ENCODE data around the gene CACNA1D.

The CACNA1D gene

DNA sequence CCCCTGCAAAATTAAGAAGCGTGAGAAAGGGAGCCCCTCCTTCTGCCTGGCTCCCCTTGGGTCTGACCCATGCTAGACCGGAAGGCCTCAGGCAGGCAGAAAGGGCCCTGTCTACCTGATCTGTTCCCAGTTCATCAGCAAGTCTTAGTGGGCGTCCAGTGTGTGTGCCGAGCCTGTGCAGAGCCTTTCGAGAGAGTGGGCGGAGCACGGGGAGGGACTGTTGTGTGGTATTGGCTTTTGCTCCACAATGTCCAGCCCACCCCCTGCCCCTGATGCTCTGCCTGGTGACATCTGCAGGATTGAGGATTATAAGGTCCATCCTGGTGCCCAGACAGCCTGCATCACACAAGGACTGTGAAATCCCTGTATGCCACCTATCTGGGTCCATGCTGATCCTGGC, 268.9 kb downstream of the CACNA1D start:
- no peak for DNase-seq

DNA sequence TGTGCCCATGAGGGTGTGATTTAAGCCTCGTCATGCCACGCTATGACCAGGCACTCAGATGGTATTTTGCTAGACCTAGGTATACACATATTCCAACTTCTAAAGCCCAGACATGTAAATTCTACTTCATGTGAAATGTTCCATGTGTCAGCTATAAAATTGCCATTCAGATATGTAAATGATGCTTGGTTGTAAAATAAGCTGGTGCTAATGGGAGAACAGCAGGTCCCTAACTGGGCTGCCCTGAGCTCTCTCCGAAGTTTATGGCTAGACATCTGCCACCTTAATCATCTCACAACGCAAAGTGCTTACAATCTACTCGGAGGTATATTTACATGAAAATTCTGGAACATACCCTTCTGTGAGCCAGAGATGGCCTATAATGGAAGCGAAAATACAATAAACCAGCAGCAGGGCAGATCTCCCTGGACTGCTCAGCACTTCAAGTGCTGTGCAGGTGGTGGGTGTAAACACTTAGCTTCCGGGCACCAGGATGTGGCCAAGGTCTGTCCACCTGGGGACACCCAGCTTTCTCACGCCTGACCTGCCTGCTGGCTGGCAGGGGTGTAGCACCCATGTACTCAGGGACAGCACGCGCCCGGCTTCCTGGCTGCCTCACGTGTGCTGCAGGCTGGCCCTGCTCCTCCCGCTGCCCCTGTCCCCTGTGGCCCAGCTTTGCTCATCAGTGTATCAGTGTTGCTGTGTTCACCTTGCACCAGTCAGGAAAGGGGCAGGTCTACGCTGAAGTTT, 269.8 kb downstream of the CACNA1D start:
- no peak for DNase-seq

- no peak for DNase-seq
These were observed 271.3 kb downstream of the CACNA1D start for GRCh38 chr3:53765753-53766152.

DNA sequence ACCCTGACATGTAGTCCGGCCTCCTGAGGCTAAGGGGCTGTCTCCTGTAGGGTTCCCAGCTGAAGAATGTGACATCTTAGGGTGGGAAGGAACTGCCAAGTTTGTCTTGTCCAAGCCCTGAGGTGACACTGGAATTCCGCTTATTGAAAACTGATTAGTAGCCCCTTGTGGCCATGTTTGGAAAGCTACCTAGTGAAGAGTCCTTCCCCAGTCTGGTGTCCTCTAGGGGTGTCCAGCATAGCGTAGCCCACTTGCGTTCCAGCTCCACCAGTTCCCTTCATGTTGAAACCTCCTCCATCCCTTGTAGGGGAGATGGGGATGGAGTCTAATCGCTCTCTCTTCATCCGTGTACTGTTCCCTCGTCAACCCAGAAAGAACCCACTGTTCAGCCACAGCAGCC, 272.3 kb downstream of the CACNA1D start:
- DNase-seq = no peak

DNA sequence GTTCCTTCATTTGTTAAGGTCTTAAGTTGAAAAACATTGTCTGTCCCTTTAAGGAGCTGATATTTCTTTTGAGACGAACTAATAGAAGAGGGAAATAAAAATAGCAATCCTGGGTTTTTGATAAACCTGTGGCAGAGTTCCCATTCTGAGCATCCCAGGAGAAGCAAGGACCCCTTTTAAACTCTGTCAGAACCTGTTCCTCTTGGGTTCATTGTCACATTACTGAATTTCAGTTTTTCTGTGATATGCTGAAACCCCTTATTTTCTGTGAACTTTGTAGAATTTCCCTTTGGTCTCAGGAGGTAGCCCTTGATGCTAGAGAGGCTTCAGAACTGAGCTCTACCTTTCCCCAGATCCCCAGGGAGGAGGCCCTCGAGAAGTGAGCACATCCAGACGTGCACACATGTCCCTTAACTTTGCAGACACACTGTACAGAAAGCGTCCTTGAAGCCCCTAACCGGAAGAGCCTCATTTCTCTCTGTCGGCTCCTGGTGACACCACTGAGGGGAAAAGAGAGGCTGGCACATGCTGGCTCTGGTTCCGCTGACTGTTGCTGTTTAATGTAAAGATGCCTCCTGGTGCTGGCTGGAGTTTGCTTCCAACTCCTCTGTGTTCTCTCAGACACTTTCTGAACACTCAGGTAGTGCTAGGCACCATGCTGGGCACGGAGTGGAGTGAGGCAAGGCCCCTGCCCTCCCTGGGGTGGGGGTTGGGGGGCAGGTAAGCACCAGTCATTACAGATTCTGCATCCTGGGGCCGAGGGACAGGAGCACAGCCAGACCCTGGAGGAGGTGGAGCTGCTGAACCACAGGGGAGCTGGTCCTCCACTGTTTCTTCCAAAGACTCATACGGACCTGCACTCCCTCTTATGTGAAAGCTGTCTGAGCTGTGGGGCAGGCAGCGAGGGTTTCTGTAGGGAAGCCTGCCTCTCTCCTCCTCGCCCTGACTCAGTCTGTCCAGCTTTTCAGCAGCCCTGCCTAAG, 274.4 kb downstream of the CACNA1D start:
- no peak for DNase-seq

DNA sequence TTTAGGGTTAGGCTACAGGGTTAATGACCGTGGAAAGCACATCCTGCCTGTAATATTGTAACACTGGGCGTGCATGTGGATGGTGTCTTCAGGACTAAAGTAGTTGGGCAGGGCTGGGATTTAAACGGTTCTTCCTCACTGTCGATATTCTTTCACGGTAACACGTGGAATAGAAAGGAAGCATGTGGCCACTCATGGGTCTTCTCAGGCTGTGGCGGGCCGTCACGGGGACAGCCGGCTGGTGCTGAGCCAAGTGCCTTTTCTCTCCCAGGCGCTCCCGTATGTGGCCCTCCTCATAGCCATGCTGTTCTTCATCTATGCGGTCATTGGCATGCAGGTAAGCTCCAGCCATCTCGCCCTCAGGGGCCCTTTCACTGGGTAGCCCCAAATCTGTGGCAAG, 278.2 kb downstream of the CACNA1D start:
- no peak for DNase-seq

- no peak for DNase-seq
These were observed 278.6 kb downstream of the CACNA1D start for GRCh38 chr3:53773021-53773436.

DNA sequence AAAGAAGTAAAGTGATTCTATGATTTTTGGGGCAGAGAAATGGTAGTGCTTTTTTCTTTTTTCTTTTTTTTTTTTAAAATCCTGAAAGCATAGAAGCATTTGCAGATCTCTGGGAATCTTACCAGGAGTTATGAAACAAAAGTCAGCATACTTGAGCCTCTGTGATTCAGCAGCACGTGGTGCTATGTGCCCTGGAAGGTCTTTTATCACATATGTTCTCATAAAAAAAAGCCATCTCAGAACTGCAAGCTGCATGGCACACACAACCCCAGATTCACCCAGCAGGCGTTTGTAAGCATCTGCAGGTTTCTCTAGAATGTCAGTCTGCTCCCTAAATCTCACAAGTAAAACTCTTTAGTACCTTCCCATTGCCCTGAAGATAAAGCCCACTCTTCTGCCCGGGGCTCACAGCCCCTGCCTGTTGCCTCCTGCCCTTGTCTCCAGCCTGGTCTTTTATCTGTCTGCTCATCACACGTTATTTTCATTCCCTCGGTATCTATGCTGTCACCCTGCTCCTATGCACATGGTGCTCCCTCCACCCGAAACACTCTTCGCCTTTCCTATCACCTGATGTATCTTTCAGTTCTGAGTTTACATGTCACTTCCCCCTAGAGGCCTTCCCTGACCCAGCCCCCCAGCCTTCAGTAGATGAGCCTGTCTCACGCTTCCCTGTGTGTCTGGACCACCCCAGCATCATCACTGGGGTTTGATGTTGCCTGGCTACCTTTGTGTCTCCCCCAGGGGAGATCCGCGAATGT, 279.4 kb downstream of the CACNA1D start:
- DNase-seq = no peak

GRCh38 chr3:53774414-53774813, 280.0 kb downstream of the CACNA1D start:
- DNase-seq = no peak

- no peak for DNase-seq
These were observed 280.6 kb downstream of the CACNA1D start for GRCh38 chr3:53775018-53775417.

GRCh38 chr3:53775834-53776251, 281.4 kb downstream of the CACNA1D start:
- peak; percentile 24 for DNase-seq

GRCh38 chr3:53776494-53777101, 282.2 kb downstream of the CACNA1D start:
- DNase-seq = no peak

DNA sequence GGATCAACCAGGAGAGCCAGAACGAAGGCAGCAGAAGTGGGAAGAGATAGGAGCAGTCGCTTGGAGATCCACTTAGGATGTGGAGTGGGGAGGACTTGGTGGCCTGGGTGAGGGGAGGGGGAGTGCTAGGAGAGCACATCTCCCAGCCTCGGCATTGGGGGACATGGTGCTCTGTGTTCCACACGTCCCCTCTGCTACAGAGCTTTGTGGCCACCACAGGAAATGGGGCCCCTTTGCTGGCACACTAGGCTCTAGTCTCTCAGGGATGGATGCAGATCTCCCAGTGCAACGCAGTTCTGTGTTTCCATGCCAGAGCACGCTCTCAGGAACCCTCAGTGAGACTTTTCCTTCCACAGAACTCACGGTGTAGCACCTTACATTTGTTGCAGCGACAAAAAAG, 283.1 kb downstream of the CACNA1D start:
- no peak for DNase-seq

- no peak for DNase-seq
These were observed 283.7 kb downstream of the CACNA1D start for GRCh38 chr3:53778153-53778552.

GRCh38 chr3:53780171-53780570, 285.8 kb downstream of the CACNA1D start:
- DNase-seq = no peak

GRCh38 chr3:53780806-53781205, 286.4 kb downstream of the CACNA1D start:
- no peak for DNase-seq

- DNase-seq = no peak
These were observed 292.6 kb downstream of the CACNA1D start for GRCh38 chr3:53787016-53787415.

- no peak for DNase-seq
These were observed 293.6 kb downstream of the CACNA1D start for GRCh38 chr3:53788038-53788437.

- DNase-seq = no peak
These were observed 295.0 kb downstream of the CACNA1D start for GRCh38 chr3:53789459-53789858.

DNA sequence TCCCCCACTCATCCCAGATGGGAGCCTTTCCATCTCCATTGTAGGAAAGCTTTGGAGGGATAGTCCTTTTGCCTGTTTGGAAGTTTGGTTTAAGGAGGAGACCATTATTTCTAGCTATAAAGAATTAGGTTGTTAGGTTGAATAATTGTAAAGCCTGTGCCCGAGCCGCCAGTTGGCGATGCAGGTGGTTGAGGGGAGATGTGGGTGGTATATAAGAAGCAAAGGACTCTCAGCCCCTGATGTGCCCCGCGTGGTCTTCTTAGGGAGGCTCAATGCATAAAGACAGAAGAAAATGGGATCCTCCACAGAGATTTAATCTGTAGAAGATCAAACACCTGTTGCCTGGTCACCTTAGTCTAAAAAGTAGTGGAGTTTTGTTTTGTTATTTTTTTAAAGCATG, 296.1 kb downstream of the CACNA1D start:
- DNase-seq = no peak

DNA sequence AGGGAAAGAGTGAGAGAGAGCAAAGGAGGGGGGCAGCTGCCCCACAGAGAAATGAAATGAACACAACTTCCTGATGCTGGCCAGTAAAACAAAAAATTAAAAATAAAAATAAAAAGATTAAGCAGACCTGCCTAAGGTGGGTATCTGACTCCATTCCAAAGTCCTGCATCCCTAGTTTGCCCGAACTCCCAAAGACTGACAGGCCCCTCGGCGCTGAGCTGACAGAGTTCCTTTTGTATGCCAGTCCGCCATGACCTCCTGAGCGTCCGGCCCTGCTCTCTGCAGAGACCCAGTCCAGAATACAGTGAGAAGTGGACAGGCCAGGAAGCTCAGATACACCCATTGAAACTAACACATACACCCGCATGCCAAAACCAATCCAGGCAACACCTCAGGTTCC, 296.9 kb downstream of the CACNA1D start:
- DNase-seq = peak; percentile 32

- no peak for DNase-seq
These were observed 298.5 kb downstream of the CACNA1D start for GRCh38 chr3:53792866-53793265.

DNA sequence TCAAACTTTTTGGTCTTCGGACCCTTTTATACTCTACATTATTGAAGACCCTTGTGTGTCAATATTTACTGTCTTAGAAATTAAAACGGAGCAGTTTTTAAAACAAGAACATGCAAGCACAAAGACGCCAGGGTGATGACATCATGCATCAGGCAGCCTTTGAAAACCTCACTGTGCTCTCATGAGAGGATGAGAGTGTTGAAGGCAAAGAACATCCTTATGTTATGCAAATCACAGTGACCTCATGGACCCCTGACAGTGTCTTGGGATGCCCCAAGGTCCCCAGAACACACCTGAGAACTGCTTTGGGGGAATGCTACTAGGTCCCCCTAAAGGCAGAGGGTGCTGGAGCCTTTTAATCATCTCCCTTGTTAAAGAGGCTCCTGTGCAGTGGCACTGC, 300.2 kb downstream of the CACNA1D start:
- DNase-seq = no peak

All from retina (tissue), 1 donor.